HUDEP-2 (cell line): Measurements from ENCODE around the gene POLH.
"Not testable (repeated sequence)": the region's sequence is repeated elsewhere in the genome, so short reads cannot be mapped to it uniquely, and the experiment has no call there.

ENCODE experiments used
- DNase-seq, 76 experiments: peaks; one replicate each; lab custom pipeline; 2025; ENCODE audit not compliant: unreplicated experiment in 76 of 76; lab: John Stamatoyannopoulos, UW

POLH gene

DNA sequence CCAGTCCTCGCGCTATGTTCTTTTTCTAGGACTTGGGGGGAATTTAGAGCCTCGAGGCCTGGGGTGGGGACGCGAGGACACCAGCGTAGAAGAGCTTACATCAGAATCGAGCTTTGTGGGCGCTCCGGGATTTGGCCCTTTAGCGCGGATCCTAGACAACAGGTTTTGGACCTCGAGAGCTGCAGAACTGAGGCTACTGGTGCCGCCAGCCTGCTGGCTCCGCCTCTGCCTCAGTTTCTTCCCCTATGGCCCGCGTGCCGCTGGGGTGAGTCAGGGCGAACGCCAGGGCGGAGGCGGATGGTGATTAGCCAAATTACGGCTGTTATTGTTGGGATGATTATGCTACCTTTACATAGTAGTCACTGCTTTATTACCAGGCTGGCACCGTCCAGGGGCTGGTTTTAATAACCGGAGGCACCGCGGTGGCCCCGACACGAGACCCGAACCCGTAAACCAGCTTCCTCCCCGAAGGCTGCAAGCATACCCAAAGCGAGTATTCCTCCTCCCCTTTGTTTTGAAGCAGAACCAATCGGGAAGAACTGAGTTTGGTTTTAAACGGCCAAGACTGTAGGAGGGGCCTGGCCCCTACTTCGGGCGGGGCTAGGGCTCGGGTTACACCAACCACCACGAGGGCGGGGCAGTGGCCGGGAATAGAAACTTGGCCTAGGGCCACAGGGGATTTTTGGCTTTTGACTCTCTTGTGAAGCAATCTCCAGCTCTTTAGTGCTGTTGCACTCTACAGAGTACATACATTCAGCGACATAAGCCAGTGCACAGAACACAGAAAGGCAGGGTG lies 53.7 kb downstream of the POLH start:
- peak; percentile 80 to 100 (median 98) for DNase-seq

DNA sequence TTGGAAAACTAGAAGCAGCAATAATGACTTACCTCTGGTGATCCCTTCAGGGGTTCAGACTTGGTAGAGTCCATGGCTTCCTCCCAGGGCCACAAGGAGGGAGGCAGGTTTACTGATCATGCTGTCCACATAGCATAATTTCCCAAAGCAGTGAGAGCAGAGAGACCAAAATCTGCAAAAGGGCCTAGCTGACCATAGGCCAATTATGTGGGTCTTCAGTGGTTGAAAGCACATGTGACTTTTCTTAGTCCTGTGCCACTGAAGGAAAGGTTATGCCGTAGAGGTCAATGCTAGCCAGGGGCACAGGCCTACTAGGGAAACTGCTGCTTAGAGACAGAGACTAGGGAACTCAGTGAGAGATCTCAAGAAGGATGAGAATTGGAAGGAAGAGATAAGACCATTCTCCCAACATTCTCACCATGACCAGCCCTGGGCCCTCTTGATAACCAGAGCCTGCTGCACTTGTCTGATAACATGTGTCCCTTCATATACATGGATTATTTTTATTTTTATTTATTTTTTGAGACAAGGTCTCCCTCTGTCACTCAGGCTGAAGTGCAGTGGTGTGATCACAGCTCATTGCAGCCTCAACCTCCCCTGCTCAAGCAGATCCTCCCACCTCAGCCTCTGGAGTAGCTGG lies 55.1 kb downstream of the POLH start:
- DNase-seq: peak; percentile 51 to 99 (median 94)

DNA sequence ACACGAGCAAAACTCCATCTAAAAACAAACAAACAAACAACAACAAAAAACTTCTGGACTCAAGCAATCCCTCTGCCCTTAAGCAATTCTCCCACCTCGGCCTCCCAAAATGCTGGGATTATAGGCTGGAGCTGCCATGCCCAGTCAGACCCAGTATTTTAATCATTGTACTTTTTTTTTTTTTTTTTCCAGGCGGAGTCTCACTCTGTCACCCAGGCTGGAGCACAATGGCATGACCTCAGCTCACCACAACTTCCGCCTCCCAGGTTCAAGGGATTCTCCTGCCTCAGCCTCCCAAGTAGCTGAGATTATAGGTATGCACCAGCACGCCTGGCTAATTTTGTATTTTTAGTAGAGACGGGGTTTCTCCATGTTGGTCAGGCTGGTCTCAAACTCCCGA lies 57.0 kb downstream of the POLH start:
- DNase-seq: not testable (repeated sequence)

DNA sequence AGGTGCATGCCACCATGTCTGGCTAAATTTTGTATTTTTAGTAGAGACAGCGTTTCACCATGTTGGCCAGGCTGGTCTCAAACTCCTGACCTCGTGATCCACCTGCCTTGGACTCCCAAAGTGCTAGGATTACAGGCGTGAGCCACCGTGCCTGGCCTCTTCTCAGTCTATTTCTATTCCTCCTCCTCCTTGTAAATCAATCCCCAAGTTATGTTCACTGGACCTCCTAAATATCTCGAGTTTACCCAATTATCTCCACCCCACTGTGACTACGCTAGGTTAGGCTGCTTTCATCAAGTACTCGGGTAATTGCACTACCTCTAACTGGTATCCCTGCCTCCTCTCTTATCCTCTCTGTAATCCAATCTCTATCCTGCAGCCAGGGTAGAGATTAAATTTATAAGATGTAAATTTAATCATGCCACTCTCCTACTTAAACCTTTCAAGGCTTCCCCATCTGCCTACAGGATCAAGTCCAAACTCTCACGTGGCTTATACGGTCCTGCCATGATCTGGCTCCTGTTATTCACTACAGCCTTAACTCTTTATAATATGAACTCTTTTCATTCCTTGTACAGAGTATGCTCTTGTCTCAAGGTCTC lies 58.8 kb downstream of the POLH start:
- DNase-seq: no peak

DNA sequence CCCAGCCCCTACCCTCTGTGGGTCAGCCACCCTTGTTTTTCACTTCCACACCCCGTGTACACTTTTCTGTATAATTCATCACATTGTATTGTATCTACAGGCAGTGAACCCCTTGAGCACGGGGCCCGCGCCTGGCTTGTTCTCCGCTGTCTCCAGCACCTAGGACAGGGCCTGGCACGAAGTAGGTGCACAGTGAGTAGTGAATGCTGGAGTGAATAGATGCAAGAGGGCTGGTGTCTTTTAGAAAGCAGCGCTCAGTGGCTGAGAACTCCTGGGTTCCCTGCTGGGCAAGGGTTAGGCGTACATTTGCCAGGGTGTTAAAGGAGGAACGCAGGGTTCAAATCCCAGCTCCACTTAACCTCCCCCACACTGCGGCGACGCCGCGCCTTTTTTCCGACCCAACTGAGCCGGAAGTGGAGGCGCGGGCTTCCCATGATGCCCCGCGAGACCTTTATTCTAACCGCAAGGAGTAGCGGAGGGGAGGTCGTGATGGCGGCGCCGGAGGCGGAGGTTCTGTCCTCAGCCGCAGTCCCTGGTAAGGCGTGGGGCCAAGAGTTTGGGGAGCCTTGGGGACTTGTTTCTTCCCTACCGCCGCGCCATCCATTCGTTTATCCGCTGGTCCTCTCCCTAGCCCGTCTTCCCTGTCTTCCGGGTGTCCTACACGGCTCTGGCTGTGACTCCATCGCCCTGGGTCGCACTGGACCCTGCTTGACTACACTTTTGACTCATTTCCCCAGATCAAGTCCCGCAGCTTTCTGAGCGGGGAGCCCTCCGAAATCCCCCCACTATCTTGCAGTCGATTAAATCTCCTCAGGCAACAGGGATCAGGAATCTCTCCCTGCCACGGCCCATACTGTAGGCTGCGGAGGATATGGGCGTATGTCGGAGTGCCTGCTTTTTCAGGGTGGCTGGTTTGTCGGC lies 59.7 kb downstream of the POLH start, which contains the start of gene MAD2L1BP:
TSS of gene MAD2L1BP (plus strand) at position 454 of the 921 bp plus-strand sequence. CDS start at position 490, 36 bp downstream.
- DNase-seq: peak in 73 of 76 experiments; percentile 38 to 97 (median 77)

DNA sequence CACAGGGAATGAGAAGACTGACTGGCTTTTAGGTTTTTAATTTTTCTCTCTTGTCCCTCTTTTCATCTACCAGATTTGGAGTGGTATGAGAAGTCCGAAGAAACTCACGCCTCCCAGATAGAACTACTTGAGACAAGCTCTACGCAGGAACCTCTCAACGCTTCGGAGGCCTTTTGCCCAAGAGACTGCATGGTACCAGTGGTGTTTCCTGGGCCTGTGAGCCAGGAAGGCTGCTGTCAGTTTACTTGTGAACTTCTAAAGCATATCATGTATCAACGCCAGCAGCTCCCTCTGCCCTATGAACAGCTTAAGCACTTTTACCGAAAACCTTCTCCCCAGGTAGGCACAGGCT lies 60.3 kb downstream of the POLH start:
- no peak for DNase-seq

DNA sequence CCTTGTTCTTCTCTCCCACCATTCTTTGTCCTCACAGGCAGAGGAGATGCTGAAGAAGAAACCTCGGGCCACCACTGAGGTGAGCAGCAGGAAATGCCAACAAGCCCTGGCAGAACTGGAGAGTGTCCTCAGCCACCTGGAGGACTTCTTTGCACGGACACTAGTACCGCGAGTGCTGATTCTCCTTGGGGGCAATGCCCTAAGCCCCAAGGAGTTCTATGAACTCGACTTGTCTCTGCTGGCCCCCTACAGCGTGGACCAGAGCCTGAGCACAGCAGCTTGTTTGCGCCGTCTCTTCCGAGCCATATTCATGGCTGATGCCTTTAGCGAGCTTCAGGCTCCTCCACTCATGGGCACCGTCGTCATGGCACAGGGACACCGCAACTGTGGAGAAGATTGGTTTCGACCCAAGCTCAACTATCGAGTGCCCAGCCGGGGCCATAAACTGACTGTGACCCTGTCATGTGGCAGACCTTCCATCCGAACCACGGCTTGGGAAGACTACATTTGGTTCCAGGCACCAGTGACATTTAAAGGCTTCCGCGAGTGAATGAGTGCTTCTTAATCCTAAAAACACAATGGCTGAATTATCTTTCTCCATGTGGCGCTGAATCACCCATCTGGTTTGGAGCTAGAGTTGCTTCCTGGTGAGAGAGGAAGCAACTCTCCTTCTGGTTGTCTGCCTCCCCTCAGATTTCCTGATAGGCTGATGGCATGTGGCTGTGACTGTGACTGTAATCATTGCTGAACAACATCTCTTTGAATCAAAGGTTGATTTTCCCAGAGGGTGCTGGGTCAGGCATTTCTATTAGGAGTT lies 64.2 kb downstream of the POLH start:
- peak in 4 of 76 experiments; percentile 13 to 31 (median 20) for DNase-seq

DNA sequence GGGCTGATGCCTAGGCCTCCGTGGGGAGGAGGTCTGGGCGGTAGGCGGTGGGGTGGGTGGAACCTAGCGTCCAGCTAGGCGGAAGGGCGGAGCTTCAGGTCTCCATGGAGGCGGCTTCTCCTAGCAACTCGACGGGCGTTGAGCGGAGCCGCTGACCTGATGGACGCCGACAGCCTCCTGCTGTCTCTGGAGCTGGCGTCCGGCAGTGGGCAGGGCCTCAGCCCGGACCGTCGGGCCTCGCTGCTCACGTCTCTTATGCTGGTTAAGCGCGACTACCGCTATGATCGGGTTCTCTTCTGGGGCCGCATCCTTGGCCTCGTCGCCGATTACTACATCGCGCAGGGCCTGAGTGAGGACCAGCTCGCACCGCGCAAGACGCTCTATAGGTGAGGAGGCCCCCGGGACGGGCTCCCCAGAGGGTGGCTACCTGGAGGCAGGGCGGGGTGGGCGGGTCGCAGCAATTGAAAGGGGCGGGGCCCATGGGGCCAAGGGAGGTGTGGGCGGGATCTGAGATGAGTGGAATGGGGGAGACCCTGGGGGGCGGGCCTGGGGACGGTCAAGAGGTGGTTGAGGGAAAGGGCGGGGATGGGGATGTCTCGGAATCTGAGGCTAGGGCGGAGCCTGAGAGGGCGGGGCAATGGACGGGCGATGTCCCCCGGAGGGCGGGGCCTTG lies 69.1 kb downstream of the POLH start, which contains the start of gene RSPH9:
TSS of gene RSPH9 (plus strand) at position 97 of the 673 bp plus-strand sequence. CDS start at position 160, 63 bp downstream.
- peak in 17 of 76 experiments; percentile 11 to 42 (median 27) for DNase-seq

DNA sequence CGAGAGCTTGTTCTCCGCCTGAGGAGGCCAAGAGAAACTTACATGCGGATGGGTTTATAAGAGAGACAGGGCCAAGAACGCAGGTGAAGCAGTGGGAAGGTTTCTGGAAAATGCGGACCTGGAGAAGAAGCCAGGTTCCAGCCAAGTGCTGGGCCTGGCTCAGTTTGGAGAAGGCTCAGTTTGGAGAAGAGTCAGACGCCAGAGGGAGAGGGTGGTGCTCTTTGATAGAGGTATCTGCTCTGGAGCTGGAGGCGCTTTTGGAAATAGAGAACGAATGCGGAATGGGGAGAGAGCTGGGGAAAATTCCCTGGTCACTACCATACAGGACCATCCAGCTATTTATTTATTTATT lies 69.6 kb downstream of the POLH start:
- DNase-seq: no peak

DNA sequence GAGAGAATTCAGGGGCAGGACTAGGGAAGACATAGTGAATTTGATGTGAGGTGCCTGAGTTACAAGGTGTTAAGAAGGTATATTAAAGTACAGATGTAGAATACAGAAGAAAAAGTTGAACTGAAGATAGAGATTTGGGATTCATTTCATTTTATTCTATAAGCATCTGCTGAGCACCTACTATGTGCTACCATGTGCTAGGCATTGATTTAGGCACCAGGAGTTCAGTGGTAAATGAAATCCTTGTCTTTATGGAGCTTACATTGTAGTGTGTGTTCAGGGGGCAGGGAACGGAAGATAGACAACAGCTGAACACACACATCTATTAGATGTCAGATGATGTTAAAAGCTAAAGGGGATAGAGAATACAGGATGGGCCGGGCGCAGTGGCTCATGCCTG lies 71.6 kb downstream of the POLH start:
- DNase-seq: no peak

DNA sequence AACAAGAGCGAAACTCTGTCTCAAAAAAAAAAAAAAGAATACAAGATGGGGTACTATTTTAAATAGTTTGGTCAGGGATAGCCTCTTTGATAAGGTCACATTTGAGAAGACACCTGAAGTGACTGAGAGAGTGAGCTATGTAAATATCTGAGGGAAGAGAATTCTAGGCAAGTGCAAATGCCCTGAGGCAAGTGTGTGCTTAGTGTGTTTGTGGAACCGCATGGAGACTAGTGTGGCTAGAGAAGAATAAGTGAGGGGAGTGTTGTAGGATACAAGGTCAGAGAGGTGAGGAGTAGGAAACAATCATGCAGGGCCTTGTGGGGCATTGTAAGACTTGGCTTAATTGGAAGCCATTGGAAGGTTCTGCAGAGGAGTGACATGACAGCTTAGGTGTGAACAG lies 72.3 kb downstream of the POLH start:
- no peak for DNase-seq

DNA sequence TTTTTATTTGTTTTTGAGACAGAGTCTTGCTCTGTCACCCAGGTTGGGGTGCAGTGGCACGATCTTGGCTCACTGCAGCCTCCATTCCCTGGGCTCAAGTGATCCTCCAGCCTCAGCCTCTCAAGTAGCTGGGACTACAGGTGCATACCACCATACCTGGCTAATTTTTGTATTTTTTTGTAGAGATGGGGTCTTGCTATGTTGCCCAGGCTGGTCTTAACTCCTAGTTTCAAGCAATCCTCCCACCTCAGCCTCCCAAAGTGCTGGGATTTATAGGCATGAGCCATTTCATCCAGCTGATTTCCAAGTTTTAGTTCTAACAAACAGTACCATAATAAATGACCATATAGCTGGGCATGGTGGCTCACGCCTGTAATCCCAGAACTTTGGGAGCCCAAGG lies 76.8 kb downstream of the POLH start:
- not testable (repeated sequence) for DNase-seq

DNA sequence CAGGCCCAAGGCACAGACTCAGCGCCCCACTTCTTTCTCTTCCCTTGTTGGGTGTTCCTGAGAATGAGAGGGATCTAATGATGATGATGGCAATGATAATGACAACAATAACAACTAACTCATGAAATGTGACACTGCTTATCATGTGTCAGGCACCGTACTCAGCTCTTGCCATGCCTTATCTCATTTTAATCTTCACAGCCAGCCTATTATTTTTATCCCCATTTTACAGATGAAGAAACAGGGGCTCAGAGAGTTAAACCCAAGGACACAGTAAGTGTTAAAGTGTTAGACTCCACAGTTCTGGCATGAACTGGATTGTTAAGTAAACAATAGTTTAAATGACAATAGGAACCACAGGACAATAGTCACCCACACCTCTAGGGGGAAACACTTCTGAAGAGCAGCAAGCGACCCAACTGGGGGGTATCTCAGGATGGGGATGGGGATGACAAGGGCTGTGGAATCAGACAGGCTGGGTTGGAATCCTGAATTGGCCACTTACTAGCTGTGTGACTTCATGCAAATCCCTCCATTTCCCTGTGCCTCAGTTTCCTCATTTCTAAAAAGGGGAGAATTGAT lies 81.3 kb downstream of the POLH start:
- DNase-seq: no peak

DNA sequence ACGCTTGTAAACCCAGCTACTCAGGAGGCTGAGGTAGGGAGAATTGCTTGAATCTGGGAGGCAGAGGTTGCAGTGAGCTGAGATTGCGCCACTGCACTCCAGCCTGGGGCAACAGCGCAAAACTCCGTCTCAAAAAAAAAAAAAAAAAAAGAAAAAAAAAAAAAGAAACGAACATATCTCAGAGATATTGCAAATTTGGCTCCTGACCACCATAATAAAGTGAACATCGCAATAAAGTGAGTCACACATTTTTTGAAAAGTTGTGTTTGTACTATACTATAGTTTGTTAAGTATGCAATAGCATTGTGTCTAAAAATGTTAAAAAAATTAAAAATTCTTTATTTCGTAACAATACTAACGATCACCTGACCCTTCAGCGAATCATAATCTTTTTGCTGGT lies 82.2 kb downstream of the POLH start:
- no peak for DNase-seq

DNA sequence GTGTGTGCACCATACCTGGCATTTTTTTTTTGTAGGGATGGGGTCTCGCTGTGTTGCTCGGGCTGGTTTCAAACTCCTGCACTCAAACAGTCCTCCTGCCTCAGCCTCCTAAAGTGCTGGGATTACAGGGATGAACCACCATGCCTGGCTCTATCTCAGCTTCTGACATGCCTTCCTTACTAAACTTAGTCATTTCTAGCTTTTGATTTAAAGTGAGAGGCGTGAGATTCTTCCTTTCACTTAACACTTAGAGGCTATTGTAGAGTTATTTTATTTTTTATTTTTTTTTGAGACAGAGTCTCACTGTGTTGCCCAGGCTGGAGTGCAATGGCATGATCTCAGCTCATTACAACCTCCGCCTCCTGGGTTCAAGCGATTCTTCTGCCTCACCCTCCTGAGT lies 87.0 kb downstream of the POLH start:
- DNase-seq: not testable (repeated sequence)
